Activated CD8-positive, alpha-beta T cell treated with anti-CD3 and anti-CD28 coated beads for 36 hours (primary cell): Measurements from ENCODE around the gene ABCC10. TPM values are rescaled to one million over a fixed set of nuclear protein-coding genes. Genes with fewer than 3 reads are reported as not detected.
"Not testable (repeated sequence)": the region's sequence is repeated elsewhere in the genome, so short reads cannot be mapped to it uniquely, and the experiment has no call there.

Experiments
- ATAC-seq: fragments of 200-7000 bp; cut with Tn5 transposase; one replicate; pipeline ENCODE4 v1.10.0; 2021; ENCODE audit warnings: mild to moderate bottlenecking, moderate library complexity
- CTCF ChIA-PET: fragments of 350-600 bp; sonication (Branson Sonifier 250); formaldehyde crosslinking; loops from one replicate; lab custom pipeline; 2021; ENCODE audit warnings: antibody characterized with exemption; lab: Charles Lee
- POLR2A ChIA-PET: fragments of 350-600 bp; sonication (Branson Sonifier 250); formaldehyde crosslinking; loops from one replicate; lab custom pipeline; 2021; ENCODE audit warnings: antibody characterized with exemption; lab: Charles Lee
- DNase-seq: peaks from one replicate; pipeline ENCODE4 v3.0.0-alpha.2; 2020
- H3K27ac Mint-ChIP-seq: one replicate; pipeline ENCODE4 v1.8.0; 2021; ENCODE audit warnings: mild to moderate bottlenecking, mixed read lengths
- H3K27me3 Mint-ChIP-seq: one replicate; pipeline ENCODE4 v1.8.0; 2021; ENCODE audit warnings: mixed read lengths
- H3K36me3 Mint-ChIP-seq: one replicate; pipeline ENCODE4 v1.8.0; 2021; ENCODE audit warnings: low read depth, mixed read lengths
- H3K4me1 Mint-ChIP-seq: one replicate; pipeline ENCODE4 v1.8.0; 2021; ENCODE audit warnings: low read depth, mixed read lengths
- H3K4me3 Mint-ChIP-seq: one replicate; pipeline ENCODE4 v1.8.0; 2021; ENCODE audit warnings: mild to moderate bottlenecking, moderate library complexity, mixed read lengths
- H3K9me3 Mint-ChIP-seq: one replicate; pipeline ENCODE4 v1.8.0; 2021; ENCODE audit warnings: mixed read lengths
- intact Hi-C: fragments of 100-400 bp; cut with micrococcal nuclease; formaldehyde crosslinking; loops from one replicate; pipeline ENCODE4 v1.10.0; 2022
- total RNA-seq, 2 experiments: library from RNA; stranded (reverse); gene quantifications; one replicate each; pipeline ENCODE4 v1.2.3, GENCODE V29; 2021
- TF ChIP-seq, protein P1 (sequence below): fragments of 200-600 bp; IDR thresholded peaks from one replicate; pipeline ENCODE4 v1.8.0; 2022; ENCODE audit warnings: antibody characterized with exemption, mild to moderate bottlenecking

ABCC10 gene
- total RNA-seq, 2 experiments from 2014 or later: 27.2 to 27.5 TPM

DNA sequence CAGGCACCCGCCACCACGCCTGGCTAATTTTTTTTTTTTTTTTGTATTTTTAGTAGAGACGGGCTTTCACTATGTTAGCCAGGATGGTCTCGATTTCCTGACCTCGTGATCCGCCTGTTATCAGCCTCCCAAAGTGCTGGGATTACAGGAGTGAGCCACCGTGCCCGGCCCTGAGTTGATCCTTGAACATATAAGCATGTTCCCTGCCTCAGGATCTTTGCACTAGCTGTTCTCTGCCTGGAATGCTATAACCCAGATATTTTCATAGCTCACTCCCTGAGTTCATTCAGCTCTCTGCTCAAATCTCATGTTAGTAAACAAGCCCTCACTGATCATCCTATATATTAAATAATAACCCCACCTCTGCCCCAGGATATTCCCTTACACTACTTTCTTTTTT, 37.0 kb downstream of the ABCC10 start:
- intact Hi-C loops: no loop called here
- Mint-ChIP-seq H3K4me1 (no peaks in the 10 kb centered on the region), H3K27ac (no peak overlapping the region), H3K27me3 (peaks cover 26% of the 10 kb centered on the region), H3K4me3 (no peak overlapping the region), H3K9me3 (no peaks in the 10 kb centered on the region), H3K36me3 (no peaks in the 10 kb centered on the region)
- DNase-seq: no peak
- ChIA-PET CTCF (no interaction called here), POLR2A (no interaction called here)
- TF ChIP-seq, protein P1, sequence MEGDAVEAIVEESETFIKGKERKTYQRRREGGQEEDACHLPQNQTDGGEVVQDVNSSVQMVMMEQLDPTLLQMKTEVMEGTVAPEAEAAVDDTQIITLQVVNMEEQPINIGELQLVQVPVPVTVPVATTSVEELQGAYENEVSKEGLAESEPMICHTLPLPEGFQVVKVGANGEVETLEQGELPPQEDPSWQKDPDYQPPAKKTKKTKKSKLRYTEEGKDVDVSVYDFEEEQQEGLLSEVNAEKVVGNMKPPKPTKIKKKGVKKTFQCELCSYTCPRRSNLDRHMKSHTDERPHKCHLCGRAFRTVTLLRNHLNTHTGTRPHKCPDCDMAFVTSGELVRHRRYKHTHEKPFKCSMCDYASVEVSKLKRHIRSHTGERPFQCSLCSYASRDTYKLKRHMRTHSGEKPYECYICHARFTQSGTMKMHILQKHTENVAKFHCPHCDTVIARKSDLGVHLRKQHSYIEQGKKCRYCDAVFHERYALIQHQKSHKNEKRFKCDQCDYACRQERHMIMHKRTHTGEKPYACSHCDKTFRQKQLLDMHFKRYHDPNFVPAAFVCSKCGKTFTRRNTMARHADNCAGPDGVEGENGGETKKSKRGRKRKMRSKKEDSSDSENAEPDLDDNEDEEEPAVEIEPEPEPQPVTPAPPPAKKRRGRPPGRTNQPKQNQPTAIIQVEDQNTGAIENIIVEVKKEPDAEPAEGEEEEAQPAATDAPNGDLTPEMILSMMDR: no peak
- no peak for ATAC-seq

DNA sequence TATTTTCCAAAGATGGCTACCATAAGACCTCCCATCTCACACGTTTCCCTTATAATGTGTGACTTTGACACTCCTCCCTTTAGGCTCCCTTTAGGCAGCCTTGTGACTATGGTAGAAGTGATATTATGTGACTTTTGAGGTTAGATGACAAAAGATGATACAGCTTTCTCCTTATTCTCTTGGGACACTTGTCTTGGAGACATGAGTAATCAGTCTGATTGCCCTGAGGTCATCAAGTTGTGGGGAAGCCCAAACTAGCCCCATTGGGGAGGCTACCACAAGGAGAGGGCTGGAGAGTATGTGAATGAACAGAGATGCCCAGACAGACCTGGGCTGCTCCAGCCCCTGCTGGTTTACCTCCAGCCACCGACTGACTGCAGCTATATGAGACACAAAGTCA, 38.6 kb downstream of the ABCC10 start:
- Mint-ChIP-seq H3K4me1 (no peaks in the 10 kb centered on the region), H3K4me3 (no peak overlapping the region), H3K9me3 (no peaks in the 10 kb centered on the region), H3K36me3 (no peaks in the 10 kb centered on the region), H3K27me3 (peaks cover 26% of the 10 kb centered on the region), H3K27ac (no peak overlapping the region)
- ATAC-seq: peak; percentile 24
- no peak for DNase-seq
- intact Hi-C loops: no loop called here
- ChIA-PET POLR2A (no interaction called here), CTCF (interaction anchor here (1.2 to 1.4 kb wide), 2 partner anchors 11 to 41 kb away, joined by 3 to 4 read pairs; partner anchors contain the start of gene TJAP1)
- TF ChIP-seq, protein P1: no peak

DNA sequence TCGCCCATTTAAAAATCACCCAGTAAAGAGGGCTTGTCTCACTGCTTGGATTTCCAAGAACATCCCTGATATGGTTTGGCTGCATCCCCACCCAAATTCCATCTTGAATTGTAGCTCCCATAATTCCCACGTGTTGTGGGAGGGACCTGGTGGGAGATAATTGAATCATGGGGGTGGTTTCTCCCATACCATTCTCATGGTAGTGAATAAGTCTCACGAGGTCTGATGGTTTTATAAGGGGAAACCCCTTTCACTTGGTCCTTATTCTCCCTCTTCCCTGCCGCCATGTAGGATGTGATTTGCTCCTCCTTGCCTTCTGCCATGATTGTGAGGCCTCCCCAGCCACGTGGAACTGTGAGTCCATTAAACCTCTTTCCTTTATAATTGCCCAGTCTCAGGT, 39.9 kb downstream of the ABCC10 start:
- H3K27ac Mint-ChIP-seq, H3K4me1 Mint-ChIP-seq, intact Hi-C loops, H3K36me3 Mint-ChIP-seq, POLR2A ChIA-PET, ATAC-seq, DNase-seq, H3K9me3 Mint-ChIP-seq, H3K4me3 Mint-ChIP-seq: not testable (repeated sequence)
- CTCF ChIA-PET: interaction anchor here (0.8 kb wide), 1 partner anchor 40 kb away, joined by 3 read pairs; no protein-coding TSS in a partner anchor
- peaks cover 21% of the 10 kb centered on the region for H3K27me3 Mint-ChIP-seq

DNA sequence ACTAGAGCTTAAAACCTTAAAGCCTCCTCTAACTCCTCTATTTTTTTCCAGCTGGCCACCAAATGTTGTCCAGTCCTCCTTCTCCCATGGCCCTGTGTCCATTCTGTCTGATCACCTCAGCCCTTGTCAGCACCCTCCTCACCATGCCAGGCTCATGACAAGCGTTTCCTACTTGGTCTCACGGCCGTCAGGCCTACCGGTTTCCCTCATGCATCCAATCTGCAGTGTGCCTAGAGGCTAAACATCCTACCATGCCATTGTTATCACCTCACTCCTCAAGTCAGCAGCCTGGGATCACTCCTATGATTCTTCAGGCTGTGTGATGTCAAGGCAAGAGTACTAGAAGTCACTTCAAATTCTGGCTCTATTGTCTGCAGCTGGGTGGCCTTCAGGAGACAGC, 40.4 kb downstream of the ABCC10 start:
- Mint-ChIP-seq H3K9me3 (no peaks in the 10 kb centered on the region), H3K27me3 (peaks cover 18% of the 10 kb centered on the region), H3K4me3 (no peak overlapping the region), H3K27ac (no peak overlapping the region), H3K4me1 (no peaks in the 10 kb centered on the region), H3K36me3 (no peaks in the 10 kb centered on the region)
- TF ChIP-seq, protein P1: no peak
- CTCF ChIA-PET: interaction anchor here (0.8 kb wide), 1 partner anchor 39 kb away, joined by 3 read pairs; no protein-coding TSS in a partner anchor
- ATAC-seq (no peak), DNase-seq (no peak)
- POLR2A ChIA-PET: no interaction called here
- intact Hi-C loops: no loop called here

DNA sequence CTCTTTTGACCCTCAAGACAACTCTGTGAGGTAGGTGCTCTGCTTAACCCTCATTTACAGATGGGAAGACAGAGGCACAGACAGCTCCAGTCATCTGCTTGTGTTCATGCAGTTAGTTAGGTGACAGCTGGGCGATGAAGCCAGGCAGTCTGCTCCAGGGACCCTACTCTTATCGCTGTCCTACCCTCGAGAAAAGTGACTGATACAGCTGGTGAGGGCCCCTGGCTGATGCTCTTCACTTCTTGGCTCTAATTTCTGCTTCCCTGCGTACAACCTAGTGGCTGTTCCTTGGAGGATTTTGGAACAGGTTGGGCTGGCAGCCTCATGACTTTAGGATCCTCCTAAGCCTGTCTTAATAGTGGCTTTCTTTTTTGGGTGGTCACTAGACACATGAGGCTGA, 40.9 kb downstream of the ABCC10 start:
- DNase-seq (no peak), ATAC-seq (no peak)
- H3K4me3 Mint-ChIP-seq: no peak overlapping the region
- no peaks in the 10 kb centered on the region for H3K4me1 Mint-ChIP-seq
- no peaks in the 10 kb centered on the region for H3K9me3 Mint-ChIP-seq
- POLR2A ChIA-PET: no interaction called here
- no peak overlapping the region for H3K27ac Mint-ChIP-seq
- TF ChIP-seq, protein P1: no peak
- CTCF ChIA-PET: no interaction called here
- intact Hi-C loops: no loop called here
- peaks cover 18% of the 10 kb centered on the region for H3K27me3 Mint-ChIP-seq
- H3K36me3 Mint-ChIP-seq: no peaks in the 10 kb centered on the region
